ENCODE results near the gene XXYLT1. TPM values are rescaled to one million over a fixed set of nuclear protein-coding genes. Genes with fewer than 3 reads are reported as not detected.

The XXYLT1 gene
- total and polyA plus RNA-seq, 9 of the 15 experiments (the other 6 are each of a cell fraction or from before 2014, with no cell fraction given) = 1.9 to 18.9 (median 15.0) TPM

GRCh38 chr3:195117978-195118581 is 152.9 kb downstream of the XXYLT1 start (continued):
- TF ChIP-seq IRF1 (CRISPR knock-in tag; IDR thresholded peaks at IDR 0.05; ENCODE audit: borderline replicate concordance) (no peak), FIP1L1 (IDR thresholded peaks at IDR 0.05; ENCODE audit: low read depth, low read length, poor library complexity, severe bottlenecking) (no peak), ARID1B (IDR thresholded peaks at IDR 0.05) (peak; percentile 96), NFE2 (IDR thresholded peaks at IDR 0.05; ENCODE audit: low read depth) (peak; percentile 21; the same call in 1 of the 2 replicates), ATF6 (CRISPR knock-in tag; IDR thresholded peaks at IDR 0.05) (no peak), MAFK (IDR thresholded peaks at IDR 0.05; ENCODE audit: low read length) (no peak), IFI16 (CRISPR knock-in tag; IDR thresholded peaks at IDR 0.05) (no peak), DIDO1 (tag; IDR thresholded peaks at IDR 0.05; ENCODE audit: low read depth) (no peak), ID3 (CRISPR knock-in tag; IDR thresholded peaks at IDR 0.05) (no peak), ID3 (tag; IDR thresholded peaks at IDR 0.05) (no peak), ZKSCAN3 (CRISPR knock-in tag; IDR thresholded peaks at IDR 0.05) (no peak), HIVEP1 (CRISPR knock-in tag; IDR thresholded peaks at IDR 0.05) (no peak), DDX20 (tag; IDR thresholded peaks at IDR 0.05; ENCODE audit: low read depth) (no peak), GTF2A2 (tag; IDR thresholded peaks at IDR 0.05) (no peak), SNIP1 (IDR thresholded peaks at IDR 0.05; ENCODE audit: low read depth) (no peak), CHD2 (IDR thresholded peaks at IDR 0.05; ENCODE audit: low read depth, low read length) (no peak), RBBP5 (IDR thresholded peaks at IDR 0.05; ENCODE audit: borderline replicate concordance, insufficient read depth, low read length, poor library complexity, severe bottlenecking) (no peak), ZFPM2 (CRISPR knock-in tag; IDR thresholded peaks at IDR 0.05) (no peak), THAP7 (CRISPR knock-in tag; IDR thresholded peaks at IDR 0.05) (no peak), DEAF1 (CRISPR knock-in tag; IDR thresholded peaks at IDR 0.05) (no peak), ZNF311 (CRISPR knock-in tag; IDR thresholded peaks at IDR 0.05) (no peak), MBD1 (CRISPR knock-in tag; IDR thresholded peaks at IDR 0.05) (no peak), CAMTA2 (CRISPR knock-in tag; conservative IDR thresholded peaks at IDR 0.05) (no peak)

Measured in K562 (cell line).